GM12801 (cell line): ENCODE measurements around the gene PTPRN2.

Experiments used
- CTCF ChIP-seq: IDR thresholded peaks from one replicate; pipeline ENCODE4 v1.5.1; 2011; ENCODE audit warnings: control low read depth; ENCODE audit not compliant: insufficient read length; ENCODE audit errors: extremely low read depth

The PTPRN2 gene

GRCh38 chr7:157711353-157711888 is 876.2 kb downstream of the PTPRN2 start:
- TF ChIP-seq CTCF: no peak

- TF ChIP-seq CTCF: no peak
These were observed 877.2 kb downstream of the PTPRN2 start for GRCh38 chr7:157710396-157710795.

DNA sequence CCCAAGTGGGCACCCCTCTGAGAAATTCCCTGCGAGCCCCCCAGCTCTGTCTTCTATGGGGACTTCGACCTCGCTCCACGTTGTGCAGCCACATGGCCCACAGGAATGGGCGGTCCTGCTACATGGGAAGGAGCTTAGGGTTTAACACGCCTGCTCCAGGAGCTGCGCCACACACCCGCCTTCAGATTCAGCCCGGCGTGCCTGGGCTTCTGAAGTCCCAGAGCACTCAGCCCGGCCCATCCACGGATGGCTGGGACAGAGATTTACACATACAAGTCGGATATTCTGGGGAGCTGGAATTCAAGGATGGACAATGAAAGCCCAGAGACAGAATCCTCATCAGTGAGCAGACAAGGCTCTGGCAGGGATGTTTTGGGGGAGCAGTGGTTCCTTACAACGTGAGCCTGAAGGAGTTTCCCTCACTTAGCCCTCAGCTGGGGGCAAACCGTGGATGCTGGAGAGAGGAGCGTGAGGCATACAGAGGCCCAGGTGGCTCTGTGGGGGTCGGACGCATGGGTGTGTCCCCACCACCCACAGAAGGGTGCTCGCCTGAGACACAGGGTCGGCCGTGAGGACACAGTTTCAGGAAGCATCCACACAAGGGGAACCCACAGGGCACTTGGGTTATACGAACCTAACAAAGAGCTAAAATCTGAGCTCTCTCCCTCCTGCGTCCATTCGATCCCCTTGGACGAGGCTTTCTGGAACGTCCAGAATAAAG is 877.9 kb downstream of the PTPRN2 start:
- no peak for TF ChIP-seq CTCF

DNA sequence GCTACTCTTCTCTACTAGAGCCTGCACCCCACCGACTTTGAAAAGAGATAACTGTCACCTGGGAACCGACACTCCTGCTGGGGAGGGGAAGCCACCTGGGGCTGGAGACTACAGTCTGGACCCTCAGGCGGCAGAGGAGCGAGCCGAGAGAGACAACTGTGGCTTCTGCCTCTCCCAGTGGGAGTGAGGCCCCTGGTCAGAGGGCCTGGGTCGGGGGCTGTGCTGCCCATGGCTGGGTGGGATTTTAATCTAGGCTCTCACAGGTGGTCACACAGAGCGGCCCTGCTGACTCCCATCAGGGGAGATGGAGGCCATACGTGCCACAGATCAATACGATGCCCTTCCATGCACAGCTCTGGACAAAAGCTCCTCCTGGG is 878.7 kb downstream of the PTPRN2 start:
- no peak for TF ChIP-seq CTCF

GRCh38 chr7:157707983-157708918 is 879.4 kb downstream of the PTPRN2 start:
- no peak for TF ChIP-seq CTCF

DNA sequence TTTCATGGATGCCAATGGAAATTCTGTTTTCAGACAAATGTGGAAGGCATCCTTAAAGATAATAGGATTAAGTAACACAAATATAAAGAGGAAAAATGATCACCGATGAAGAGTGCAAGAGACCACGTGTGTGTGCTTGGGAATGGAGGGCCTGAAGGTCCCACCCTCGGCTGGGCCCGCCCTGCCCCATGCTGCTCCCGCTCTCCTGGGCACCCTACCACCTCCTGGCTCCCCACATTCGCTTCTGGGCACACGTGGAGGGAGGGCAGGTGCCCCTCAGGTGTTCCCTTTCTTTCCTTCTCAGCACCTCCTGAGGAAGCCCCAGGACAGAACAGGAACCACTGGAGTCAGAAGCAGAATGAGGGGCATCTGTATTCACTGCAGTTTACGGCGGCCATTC is 883.3 kb downstream of the PTPRN2 start:
- TF ChIP-seq CTCF: no peak

GRCh38 chr7:157703534-157704195 is 884.0 kb downstream of the PTPRN2 start:
- no peak for TF ChIP-seq CTCF
